Activated CD8-positive, alpha-beta memory T cell treated with anti-CD3 and anti-CD28 coated beads, Interleukin-2, amount 50 U/mL, for 1 hour (primary cell): ENCODE data around the gene PLPP3.

ENCODE experiments used
- DNase-seq: peaks from one replicate; pipeline ENCODE4 v3.0.0-alpha.2; 2020; ENCODE audit errors: extremely low read depth

PLPP3 gene

GRCh38 chr1:56462209-56462608 lies 117.2 kb downstream of the PLPP3 start:
- no peak for DNase-seq

GRCh38 chr1:56461158-56462127 lies 117.9 kb downstream of the PLPP3 start:
- no peak for DNase-seq

- no peak for DNase-seq
Measured at GRCh38 chr1:56459260-56459659, 120.1 kb downstream of the PLPP3 start.

- no peak for DNase-seq
Measured at GRCh38 chr1:56457756-56458375, 121.5 kb downstream of the PLPP3 start.

- no peak for DNase-seq
Measured at GRCh38 chr1:56456435-56457101, 122.8 kb downstream of the PLPP3 start.

- DNase-seq: no peak
Measured at GRCh38 chr1:56453417-56454078, 125.8 kb downstream of the PLPP3 start.

- DNase-seq: no peak
Measured at GRCh38 chr1:56453016-56453415, 126.3 kb downstream of the PLPP3 start.

GRCh38 chr1:56452027-56453011 lies 127.0 kb downstream of the PLPP3 start:
- no peak for DNase-seq

GRCh38 chr1:56451491-56451890 lies 127.9 kb downstream of the PLPP3 start:
- DNase-seq: no peak

- no peak for DNase-seq
Measured at GRCh38 chr1:56450004-56450666, 129.2 kb downstream of the PLPP3 start.

GRCh38 chr1:56448529-56449300 lies 130.6 kb downstream of the PLPP3 start:
- no peak for DNase-seq

GRCh38 chr1:56447823-56448222 lies 131.5 kb downstream of the PLPP3 start:
- no peak for DNase-seq

- DNase-seq: no peak
Measured at GRCh38 chr1:56446531-56447098, 132.7 kb downstream of the PLPP3 start.

GRCh38 chr1:56444960-56445646 lies 134.3 kb downstream of the PLPP3 start:
- DNase-seq: no peak
